Measurements from ENCODE around the gene TTLL12. TPM values are rescaled to one million over a fixed set of nuclear protein-coding genes. Genes with fewer than 3 reads are reported as not detected.

TTLL12 gene
- total RNA-seq, 1 donor from 2014 or later, result 53.7 TPM

DNA sequence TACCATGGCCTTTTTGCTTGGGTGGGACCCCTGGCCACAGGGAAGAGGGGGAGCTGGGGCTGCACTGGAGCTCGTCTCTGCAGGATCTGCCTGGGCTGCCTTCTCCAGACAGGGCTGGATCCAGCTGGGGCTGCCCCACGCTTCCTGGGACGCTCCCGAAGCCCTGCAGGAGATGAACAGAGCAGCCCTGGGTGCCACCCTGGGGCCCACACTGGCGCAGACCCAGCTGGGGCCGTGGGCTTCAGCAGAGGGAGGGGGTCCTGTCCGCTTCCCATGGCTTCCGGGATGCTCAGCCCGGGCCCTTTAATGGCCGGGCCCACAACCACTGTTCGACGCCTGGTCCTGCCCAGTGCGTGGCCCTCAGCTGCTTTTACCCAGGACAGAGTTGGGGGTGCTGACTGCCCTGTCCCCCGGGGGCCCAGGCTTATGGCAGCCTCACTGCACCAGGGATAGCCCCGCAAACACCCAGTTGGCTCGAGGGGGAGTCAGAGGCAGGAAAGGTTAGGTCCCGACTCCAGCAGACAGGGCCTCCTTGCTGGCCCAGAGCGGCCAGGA is 23.6 kb downstream of the TTLL12 start:
- Histone ChIP-seq H3K4me3 (ENCODE audit: low read depth, low read length) (no peak overlapping the region), H3K27me3 (ENCODE audit: control insufficient read depth, insufficient read depth, low read length) (no peaks in the 10 kb centered on the region), H3K36me3 (ENCODE audit: control insufficient read depth, insufficient read depth, low read length) (peaks cover 36% of the 10 kb centered on the region)
- no peak for FAIRE-seq
- TF ChIP-seq, protein P1, sequence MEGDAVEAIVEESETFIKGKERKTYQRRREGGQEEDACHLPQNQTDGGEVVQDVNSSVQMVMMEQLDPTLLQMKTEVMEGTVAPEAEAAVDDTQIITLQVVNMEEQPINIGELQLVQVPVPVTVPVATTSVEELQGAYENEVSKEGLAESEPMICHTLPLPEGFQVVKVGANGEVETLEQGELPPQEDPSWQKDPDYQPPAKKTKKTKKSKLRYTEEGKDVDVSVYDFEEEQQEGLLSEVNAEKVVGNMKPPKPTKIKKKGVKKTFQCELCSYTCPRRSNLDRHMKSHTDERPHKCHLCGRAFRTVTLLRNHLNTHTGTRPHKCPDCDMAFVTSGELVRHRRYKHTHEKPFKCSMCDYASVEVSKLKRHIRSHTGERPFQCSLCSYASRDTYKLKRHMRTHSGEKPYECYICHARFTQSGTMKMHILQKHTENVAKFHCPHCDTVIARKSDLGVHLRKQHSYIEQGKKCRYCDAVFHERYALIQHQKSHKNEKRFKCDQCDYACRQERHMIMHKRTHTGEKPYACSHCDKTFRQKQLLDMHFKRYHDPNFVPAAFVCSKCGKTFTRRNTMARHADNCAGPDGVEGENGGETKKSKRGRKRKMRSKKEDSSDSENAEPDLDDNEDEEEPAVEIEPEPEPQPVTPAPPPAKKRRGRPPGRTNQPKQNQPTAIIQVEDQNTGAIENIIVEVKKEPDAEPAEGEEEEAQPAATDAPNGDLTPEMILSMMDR (IDR thresholded peaks at IDR 0.05; ENCODE audit: insufficient read depth, low read length, severe bottlenecking), result no peak
- no peak for DNase-seq (ENCODE audit: low read depth)

DNA sequence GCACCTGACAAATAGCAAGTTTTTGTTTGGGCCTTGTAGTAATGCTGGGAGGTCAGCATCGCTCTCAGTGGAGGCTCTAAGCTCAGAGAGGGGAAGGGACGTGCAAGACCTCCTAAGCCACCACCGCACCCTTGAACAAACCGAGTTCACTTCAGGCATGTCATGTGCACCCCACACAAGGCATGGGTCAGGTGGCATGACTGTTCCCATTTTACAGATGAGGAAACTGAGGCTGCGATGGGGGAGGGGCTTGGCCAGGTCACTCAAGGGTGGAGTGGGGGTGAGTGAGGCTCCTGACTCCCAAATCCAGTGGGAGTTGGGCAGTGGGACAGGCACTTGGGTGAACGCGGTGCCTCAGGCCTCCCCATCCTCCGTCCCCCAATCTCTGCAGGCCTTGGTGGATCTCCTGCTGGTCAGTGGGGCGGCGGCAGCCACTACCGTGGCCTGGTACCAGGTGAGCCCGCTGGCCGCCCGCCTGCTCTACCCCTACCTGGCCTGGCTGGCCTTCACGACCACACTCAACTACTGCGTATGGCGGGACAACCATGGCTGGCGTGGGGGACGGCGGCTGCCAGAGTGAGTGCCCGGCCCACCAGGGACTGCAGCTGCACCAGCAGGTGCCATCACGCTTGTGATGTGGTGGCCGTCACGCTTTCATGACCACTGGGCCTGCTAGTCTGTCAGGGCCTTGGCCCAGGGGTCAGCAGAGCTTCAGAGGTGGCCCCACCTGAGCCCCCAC is 24.4 kb downstream of the TTLL12 start:
- TF ChIP-seq, protein P1 (IDR thresholded peaks at IDR 0.05; ENCODE audit: insufficient read depth, low read length, severe bottlenecking), result no peak
- Histone ChIP-seq H3K27me3 (ENCODE audit: control insufficient read depth, insufficient read depth, low read length) (no peaks in the 10 kb centered on the region), H3K36me3 (ENCODE audit: control insufficient read depth, insufficient read depth, low read length) (peaks cover 39% of the 10 kb centered on the region), H3K4me3 (ENCODE audit: low read depth, low read length) (no peak overlapping the region)
- FAIRE-seq (no peak), DNase-seq (ENCODE audit: low read depth) (no peak)

DNA sequence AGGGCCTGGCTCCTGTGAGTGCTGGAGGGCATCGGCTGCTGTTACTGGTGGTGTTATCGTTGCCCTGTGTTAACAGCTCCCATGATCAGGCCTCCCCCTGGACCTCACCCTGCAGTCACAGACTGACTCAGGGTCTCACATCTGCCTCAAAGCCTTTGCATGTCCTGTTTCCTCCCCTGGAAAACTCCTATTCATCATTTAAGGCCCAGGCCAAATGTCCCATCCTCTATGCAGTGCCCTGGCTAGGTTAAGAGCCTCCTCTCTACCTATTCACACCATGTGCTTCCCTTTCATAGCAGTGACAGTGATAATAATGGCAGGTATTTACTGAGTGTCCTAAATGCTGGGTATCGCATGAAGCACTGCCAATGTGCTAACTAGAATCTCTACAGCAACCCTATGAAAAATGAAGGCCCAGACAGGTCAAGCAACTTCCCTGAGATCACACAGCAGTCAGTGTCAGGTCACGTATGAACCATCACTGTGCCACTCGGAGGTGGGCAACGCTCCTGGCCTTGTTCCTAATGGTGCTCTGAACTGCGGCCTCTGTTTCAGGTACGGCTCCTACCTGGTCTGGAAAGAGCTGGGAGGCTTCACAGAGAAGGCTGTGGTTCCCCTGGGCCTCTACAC is 26.3 kb downstream of the TTLL12 start:
- TF ChIP-seq, protein P1 (IDR thresholded peaks at IDR 0.05; ENCODE audit: insufficient read depth, low read length, severe bottlenecking), result no peak
- H3K4me3 ChIP-seq (ENCODE audit: low read depth, low read length), result no peak overlapping the region
- H3K27me3 ChIP-seq (ENCODE audit: control insufficient read depth, insufficient read depth, low read length), result no peaks in the 10 kb centered on the region
- DNase-seq (ENCODE audit: low read depth) (no peak), FAIRE-seq (no peak)
- H3K36me3 ChIP-seq (ENCODE audit: control insufficient read depth, insufficient read depth, low read length), result peaks cover 42% of the 10 kb centered on the region

DNA sequence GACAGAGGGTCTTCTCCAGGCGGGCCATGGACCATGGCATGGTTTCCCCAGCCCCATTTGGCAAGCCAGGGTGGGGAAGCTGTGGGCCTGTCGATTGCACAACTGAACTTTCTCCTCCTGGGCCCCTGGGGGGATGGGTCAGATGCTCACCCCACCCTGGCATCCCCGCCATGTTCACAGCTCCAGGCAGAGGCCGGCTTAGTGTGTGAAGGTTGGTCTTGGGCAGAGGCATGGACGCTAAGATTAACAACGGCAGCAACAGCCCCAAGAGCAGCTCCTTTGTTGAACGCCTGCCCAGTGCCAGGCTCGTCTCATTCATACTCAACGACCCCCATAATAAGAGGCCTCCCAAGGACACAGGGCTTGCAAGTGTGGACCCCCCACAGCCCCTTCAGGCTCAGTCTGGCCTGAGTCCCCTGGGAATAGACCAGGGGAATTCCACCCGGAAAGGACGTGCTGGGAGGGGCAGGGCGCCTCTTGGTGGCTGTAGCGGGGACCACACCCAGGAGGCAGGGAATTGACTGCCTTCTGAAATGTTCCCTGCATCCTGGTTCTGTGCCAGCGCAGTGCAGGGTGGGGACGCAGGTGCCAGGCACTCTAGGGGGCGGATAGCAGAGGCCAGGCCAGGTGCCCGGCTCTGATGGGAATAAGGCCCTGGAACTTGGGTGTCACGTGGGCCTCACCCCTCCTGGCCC is 27.3 kb downstream of the TTLL12 start:
- Histone ChIP-seq H3K4me3 (ENCODE audit: low read depth, low read length) (no peak overlapping the region), H3K36me3 (ENCODE audit: control insufficient read depth, insufficient read depth, low read length) (peaks cover 51% of the 10 kb centered on the region), H3K27me3 (ENCODE audit: control insufficient read depth, insufficient read depth, low read length) (no peaks in the 10 kb centered on the region)
- TF ChIP-seq, protein P1 (IDR thresholded peaks at IDR 0.05; ENCODE audit: insufficient read depth, low read length, severe bottlenecking), result peak; percentile 48
- DNase-seq (ENCODE audit: low read depth), result no peak
- FAIRE-seq, result no peak

DNA sequence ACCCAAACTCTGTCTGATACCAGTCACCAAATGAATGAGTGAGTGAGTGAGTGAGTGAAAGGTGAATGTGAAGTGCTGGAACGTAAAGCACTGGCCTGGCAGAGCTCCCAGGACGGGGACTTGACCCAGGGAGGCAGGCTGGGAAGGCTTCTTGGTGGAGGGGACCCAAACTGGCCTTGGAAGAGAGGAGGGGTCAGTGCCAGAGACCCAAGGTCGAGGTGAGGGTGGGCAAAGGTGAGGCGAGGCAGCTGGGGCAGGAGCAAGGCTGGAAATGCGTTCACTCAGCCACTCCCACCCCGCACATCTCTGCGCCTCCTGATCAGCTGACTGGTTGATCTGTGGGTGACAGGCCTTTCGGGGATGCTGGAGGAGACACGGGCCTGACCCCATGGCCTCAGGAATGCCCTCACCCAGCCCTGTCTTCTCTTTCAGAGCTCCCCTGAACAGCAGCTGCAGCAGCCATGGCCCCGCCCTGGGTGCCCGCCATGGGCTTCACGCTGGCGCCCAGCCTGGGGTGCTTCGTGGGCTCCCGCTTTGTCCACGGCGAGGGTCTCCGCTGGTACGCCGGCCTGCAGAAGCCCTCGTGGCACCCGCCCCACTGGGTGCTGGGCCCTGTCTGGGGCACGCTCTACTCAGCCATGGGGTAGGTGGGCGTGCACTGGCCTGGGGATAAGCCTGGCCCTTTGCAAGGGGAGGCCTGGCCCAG is 28.0 kb downstream of the TTLL12 start:
- no peaks in the 10 kb centered on the region for H3K27me3 ChIP-seq (ENCODE audit: control insufficient read depth, insufficient read depth, low read length)
- no peak for FAIRE-seq
- TF ChIP-seq, protein P1 (IDR thresholded peaks at IDR 0.05; ENCODE audit: insufficient read depth, low read length, severe bottlenecking), result no peak
- DNase-seq (ENCODE audit: low read depth), result no peak
- H3K4me3 ChIP-seq (ENCODE audit: low read depth, low read length), result no peak overlapping the region
- peaks cover 52% of the 10 kb centered on the region for H3K36me3 ChIP-seq (ENCODE audit: control insufficient read depth, insufficient read depth, low read length)

All from bronchial epithelial cell (primary cell).